ENCODE measurements around the gene ATG2A.

- TF ChIP-seq, protein P1, sequence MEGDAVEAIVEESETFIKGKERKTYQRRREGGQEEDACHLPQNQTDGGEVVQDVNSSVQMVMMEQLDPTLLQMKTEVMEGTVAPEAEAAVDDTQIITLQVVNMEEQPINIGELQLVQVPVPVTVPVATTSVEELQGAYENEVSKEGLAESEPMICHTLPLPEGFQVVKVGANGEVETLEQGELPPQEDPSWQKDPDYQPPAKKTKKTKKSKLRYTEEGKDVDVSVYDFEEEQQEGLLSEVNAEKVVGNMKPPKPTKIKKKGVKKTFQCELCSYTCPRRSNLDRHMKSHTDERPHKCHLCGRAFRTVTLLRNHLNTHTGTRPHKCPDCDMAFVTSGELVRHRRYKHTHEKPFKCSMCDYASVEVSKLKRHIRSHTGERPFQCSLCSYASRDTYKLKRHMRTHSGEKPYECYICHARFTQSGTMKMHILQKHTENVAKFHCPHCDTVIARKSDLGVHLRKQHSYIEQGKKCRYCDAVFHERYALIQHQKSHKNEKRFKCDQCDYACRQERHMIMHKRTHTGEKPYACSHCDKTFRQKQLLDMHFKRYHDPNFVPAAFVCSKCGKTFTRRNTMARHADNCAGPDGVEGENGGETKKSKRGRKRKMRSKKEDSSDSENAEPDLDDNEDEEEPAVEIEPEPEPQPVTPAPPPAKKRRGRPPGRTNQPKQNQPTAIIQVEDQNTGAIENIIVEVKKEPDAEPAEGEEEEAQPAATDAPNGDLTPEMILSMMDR (IDR thresholded peaks at IDR 0.05) = no peak
- TF ChIP-seq, protein P2, sequence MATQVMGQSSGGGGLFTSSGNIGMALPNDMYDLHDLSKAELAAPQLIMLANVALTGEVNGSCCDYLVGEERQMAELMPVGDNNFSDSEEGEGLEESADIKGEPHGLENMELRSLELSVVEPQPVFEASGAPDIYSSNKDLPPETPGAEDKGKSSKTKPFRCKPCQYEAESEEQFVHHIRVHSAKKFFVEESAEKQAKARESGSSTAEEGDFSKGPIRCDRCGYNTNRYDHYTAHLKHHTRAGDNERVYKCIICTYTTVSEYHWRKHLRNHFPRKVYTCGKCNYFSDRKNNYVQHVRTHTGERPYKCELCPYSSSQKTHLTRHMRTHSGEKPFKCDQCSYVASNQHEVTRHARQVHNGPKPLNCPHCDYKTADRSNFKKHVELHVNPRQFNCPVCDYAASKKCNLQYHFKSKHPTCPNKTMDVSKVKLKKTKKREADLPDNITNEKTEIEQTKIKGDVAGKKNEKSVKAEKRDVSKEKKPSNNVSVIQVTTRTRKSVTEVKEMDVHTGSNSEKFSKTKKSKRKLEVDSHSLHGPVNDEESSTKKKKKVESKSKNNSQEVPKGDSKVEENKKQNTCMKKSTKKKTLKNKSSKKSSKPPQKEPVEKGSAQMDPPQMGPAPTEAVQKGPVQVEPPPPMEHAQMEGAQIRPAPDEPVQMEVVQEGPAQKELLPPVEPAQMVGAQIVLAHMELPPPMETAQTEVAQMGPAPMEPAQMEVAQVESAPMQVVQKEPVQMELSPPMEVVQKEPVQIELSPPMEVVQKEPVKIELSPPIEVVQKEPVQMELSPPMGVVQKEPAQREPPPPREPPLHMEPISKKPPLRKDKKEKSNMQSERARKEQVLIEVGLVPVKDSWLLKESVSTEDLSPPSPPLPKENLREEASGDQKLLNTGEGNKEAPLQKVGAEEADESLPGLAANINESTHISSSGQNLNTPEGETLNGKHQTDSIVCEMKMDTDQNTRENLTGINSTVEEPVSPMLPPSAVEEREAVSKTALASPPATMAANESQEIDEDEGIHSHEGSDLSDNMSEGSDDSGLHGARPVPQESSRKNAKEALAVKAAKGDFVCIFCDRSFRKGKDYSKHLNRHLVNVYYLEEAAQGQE (IDR thresholded peaks at IDR 0.05; ENCODE audit: insufficient read depth in 1 of 2, low read depth in 2 of 2, low read length in 1 of 2) = no peak
- TF ChIP-seq POLR2AphosphoS5 (IDR thresholded peaks at IDR 0.05; ENCODE audit: low read depth, low read length) = no peak
Measured at GRCh38 chr11:64932324-64932723, 15.3 kb upstream of the ATG2A start.

Measured in Panc1 (cell line).